Suprapubic skin (tissue), 3 donors: ENCODE measurements around the gene ANKS4B.

Experiments used
- CTCF ChIP-seq, 2 donors: fragments of 200-600 bp in 1 of 2; fragments of 450-650 bp in 1 of 2; sonication (generic) in 1 of 2; IDR thresholded peaks; one replicate each; pipeline ENCODE4 v1.5.1; 2016 to 2019; ENCODE audit warnings: antibody characterized with exemption in 2 of 2, mild to moderate bottlenecking in 1 of 2, moderate library complexity in 1 of 2
- POLR2AphosphoS5 ChIP-seq, 3 donors: sonication (generic); formaldehyde crosslinking; IDR thresholded peaks; one replicate each; pipeline ENCODE4 v1.6.1; 2017; ENCODE audit warnings: antibody characterized with exemption in 3 of 3

- no peak for TF ChIP-seq POLR2AphosphoS5 (IDR thresholded peaks at IDR 0.05)
- TF ChIP-seq CTCF (IDR thresholded peaks at IDR 0.05), result no peak
Observed at GRCh38 chr16:21275529-21275928, 42.0 kb downstream of the ANKS4B start.
